Right hindlimb (tissue), 1 donor: ENCODE data around the gene TOMM70.

Experiments
- DNase-seq: peaks from one replicate; pipeline ENCODE4 v3.0.0-alpha.2; 2018

Gene TOMM70

DNA sequence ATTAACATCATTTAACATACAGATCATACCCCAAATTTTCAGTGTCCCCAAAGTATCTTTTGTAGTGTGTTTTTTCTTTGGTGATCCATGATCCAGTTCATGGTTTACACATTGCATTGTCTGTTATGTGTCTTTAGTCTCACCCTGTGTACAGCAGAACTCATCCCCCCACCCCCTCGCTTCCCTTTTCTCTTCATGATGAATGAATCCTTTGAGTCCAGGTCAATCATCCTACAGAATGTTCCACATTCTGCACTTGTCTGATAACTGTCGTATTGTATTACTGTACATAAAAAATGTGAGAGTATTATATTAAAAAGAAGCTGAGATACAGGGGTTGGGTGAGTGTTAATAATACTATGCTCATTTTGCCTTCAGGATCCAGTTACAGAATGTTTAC, 80.9 kb downstream of the TOMM70 start:
- no peak for DNase-seq

- no peak for DNase-seq
Observed at GRCh38 chr3:100317912-100318311, 83.0 kb downstream of the TOMM70 start.

DNA sequence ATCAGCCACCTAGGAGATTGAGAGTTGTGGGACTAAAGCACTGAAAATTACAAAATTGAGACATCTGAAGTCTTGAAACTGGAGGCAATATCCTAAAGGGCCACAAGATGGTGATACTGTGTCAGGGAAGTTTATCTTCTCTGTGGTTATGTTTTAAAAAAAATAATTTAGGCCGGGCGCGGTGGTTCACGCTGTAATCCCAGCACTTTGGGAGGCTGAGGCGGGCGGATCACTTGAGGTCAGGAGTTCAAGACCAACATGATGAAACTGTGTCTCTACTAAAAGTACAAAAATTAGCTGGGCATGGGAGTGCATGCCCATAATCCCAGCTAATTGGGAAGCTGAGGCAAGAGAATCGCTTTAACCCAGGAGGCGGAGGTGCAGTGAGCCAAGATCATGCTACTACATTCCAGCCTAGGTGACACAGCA, 84.2 kb downstream of the TOMM70 start:
- no peak for DNase-seq
